ENCODE results near the gene S100A5. TPM values are rescaled to one million over a fixed set of nuclear protein-coding genes. Genes with fewer than 3 reads are reported as not detected.

Gene S100A5, protein sequence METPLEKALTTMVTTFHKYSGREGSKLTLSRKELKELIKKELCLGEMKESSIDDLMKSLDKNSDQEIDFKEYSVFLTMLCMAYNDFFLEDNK
- not detected in 2 replicates for total RNA-seq

DNA sequence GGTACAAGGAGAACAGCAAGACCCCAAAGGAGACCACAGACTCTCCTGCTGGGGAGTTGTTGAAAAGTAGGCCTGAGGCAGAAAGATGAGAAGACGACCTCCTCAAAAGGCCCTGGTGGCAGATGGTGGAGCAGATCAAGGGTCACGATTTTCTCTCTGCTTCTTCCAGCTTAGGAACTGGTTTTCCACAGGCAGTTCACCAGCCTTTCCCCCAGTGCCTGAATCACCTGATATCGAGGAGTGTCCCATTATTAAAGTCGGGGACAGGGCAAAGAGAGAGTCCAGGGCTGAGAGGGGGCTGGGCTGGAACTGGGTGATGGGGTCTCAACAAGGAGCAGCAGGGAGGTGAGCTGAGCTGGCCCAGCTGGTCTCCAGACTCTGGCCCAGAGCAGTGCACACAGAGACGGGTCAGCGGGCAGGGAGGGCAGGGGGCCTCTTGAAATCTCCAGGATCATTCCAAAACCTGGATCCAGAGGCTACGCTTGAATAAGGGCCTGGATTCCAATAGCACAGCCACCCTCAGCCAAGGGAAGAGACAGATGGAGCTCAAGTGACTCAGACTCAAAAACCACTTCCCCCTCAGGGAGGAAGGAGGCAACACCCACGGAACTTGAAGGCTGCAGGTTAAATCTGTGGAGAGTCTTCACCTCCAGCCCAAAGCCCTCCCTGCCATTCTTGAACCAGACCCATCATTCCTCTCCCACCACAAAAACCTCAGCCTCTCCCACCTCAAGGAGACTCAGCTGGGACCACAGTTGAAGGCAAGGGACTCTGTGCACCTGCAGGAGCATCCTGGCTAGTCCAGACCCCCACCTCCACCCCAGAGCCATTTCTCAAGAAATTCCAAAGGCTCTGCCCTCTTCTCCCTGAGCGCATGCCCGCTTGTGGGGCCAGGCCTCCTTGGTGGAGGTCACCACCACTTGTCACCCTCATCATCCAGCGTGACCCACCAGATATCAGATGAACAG is at the start of gene S100A5:
S100A5 (minus strand) TSS at position 541 of the 968 bp plus-strand sequence. CDS start 743 bp downstream, outside the sequence.

DNA sequence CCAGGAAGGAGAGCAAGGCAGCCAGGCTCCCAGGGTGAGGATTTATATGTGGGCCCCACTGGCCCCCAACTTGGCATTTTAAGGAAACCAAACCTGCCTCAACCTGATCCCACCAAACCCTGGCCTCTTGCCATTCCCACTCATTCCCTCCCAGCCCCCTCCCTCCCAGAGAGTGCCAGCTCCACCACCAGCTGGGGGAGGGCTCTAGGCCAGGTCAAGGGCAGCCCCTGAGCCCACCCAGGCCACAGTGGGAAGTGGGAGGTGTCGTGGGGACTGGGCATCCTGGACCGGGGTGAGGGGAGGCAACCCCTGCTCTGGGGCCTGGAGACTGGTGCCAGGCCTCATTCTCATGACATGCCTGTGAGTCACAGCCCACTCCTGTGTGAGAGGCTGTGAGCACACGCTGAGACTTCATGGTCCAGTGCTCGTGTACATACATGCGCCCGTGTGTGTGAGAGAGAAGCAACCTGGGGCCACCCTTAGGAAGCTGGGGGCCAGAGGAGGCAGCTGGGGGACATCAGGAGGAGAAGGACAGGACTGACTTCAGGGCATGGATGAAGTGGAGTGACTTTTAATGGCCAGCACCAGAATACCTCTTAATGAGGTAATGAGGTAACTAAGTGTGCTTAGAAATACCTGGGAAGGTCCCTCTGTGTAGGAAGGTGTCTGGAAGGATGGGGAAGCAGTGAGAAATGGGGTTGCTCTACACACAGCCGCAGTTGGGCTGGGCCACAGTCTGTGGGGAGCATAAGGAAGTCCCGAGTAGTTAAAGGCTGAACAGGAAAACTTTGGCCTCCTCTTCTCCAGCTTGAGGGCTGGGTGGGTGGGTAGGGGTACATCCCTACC is 25.0 kb upstream of the S100A5 start, which contains the start of gene S100A2:
S100A2 (minus strand) TSS at position 316 of the 846 bp plus-strand sequence. CDS start 1,967 bp downstream, outside the sequence.

DNA sequence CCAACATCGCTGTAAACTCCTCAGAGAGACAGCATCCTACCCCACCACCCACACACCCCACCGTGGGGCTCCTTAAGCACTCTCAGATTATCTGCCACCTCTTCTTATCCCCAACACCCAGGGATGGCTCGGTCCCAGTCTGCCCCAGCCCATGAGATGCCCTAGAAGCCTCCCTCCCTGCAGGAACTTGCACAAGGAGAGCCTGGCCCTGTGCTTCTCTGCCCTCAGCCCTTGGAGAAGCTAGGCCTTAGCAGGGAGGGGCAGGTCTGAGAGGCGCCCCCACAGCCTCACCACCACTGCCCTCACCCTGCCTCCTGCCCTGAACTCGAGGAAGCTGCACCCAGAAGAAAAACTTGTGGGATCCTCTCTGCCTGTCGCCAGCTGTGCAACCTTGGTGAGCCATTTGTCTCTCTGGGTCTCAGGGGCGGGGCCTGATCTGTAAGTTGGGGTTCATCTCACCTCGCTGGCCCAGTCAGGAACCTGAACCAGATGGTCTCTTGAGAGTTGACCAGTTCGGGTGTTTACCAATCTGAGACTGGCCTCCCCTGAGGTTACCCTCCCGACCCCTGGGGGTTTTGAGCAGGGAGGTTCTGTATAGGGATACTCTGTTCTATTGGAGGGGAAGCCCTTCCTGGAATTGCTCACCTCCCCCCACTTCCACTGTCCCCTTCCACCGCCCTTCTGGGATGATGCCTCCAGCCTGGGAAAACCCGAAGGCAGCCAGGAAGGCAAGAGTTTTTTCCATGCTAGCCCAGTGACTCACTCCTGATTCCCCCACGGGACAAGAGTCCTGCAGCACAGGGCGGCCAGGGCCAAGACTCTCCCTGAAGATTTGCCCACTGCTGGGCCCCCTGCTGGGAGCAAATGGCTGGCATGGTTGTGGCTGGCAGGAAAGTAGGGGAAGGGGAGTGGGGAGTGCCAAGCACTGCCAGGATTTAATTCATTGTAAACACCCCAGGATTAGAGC is 8.3 kb upstream of the S100A5 start, which contains the start of gene S100A3:
S100A3 (minus strand) TSS at position 537 of the 967 bp plus-strand sequence. CDS start 773 bp downstream, outside the sequence.

DNA sequence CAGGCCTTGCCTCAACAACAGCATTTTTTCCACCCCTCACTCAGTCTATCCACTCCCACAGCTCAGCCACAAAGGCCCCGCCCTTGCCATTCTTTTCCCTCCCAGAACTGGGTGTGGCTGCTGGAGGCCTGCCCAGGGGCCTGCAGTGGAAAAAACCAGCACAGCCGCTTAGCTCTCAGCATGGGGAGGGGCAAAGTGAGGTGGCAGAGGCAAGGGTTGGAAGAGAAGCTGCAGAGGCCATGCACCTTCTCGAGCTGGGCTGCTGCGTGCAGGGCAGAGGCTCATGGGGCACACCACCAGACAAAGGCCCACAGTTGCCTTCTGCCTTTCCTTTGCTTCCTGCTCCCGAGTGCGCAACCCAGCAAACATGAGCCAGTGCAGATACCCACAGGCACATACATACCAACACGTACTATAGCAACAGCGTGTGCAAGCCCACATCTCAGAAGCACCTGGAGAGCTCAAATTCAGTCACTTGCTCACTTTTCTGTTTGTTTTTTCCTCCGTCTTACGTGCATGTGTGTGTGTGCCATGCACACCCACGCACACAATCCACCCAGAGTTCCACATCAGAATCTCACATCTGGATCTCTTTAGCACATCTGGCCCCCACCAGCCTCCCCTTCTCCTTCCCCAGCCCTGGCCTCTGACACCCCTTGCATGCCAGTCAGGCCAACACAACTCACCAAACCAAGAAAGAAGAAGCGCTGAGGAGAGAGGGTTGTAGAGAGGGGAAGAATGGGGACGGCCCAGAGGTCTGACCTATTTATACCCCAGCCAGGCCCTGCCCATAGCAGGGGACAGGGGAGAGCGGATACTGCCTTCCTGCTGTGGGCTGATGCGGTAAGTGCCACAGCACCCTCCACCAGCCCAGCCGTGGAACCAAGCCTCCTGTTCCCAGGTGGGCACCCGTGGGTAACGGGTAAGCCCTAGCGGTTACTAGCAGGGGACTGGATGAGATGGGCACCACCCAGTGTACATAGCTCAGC is 4.6 kb upstream of the S100A5 start, which contains the start of gene S100A4:
S100A4 (minus strand) TSS at position 740 of the 989 bp plus-strand sequence. CDS start 1,012 bp downstream, outside the sequence.

DNA sequence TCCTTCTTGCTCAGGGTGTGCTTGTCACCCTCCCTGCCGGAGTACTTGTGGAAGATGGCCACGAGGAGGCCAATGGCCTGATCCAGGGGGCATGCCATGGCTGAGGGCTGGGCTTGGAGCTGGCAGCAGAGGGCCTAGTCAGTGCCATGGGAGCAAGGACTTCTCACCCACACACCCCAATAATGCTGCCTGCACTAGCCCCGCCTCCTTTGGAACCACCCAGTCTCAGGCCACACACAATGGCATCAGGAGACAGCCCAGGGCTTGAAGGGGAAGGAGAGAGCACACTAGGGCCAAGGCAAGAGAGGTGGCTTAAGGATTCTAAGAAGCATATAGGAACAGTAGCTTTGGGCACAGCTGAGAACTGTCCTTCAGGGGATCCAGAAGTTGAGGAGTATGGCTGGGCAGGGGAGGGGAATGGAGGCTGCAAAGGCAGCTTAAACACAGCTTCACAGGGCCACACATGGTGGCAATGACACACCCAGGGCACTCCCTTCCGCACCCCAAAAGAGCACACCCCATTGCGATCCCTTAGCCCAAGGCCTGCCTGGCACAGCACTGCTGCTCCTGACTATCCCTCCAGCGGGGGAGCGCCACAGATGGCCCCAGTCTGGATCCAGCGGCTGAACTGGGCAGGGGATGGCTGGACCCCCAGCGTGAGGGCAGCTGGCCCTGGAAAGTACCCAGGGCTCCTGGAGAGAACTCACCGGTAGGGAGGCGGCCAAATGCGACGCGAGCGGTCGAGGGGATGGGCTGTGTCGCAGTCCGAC is 5.3 kb downstream of the S100A5 start, which contains the start of gene S100A6:
S100A6 (minus strand) TSS at position 750 of the 770 bp plus-strand sequence; CDS start at position 98, 652 bp downstream.

Other genes with a start within 250 kb of the S100A5 start
- not detected in 2 replicates for gene PGLYRP3, start 228.0 kb downstream of the S100A5 start, total RNA-seq
- gene PGLYRP4, start 192.1 kb downstream of the S100A5 start, total RNA-seq, result not detected in 2 replicates
- 0.49 TPM in 1 of 2 replicates, not detected in the other for gene S100A9, start 183.1 kb downstream of the S100A5 start, total RNA-seq
- not detected in 2 replicates for gene S100A12, start 165.3 kb downstream of the S100A5 start, total RNA-seq
- not detected in 2 replicates for gene S100A8, start 149.9 kb downstream of the S100A5 start, total RNA-seq
- gene S100A7A, start 124.4 kb downstream of the S100A5 start, total RNA-seq, result not detected in 2 replicates
- not detected in 2 replicates for gene S100A7, start 80.3 kb downstream of the S100A5 start, total RNA-seq
- 1,038 and 1,069 TPM in 2 replicates for gene S100A6, start 4.9 kb downstream of the S100A5 start, total RNA-seq
- 874 and 1,480 TPM in 2 replicates for gene S100A4, start 4.9 kb upstream of the S100A5 start, total RNA-seq
- gene S100A3, start 8.3 kb upstream of the S100A5 start, total RNA-seq, result 6.3 and 6.6 TPM in 2 replicates
- gene S100A2, start 24.9 kb upstream of the S100A5 start, total RNA-seq, result 3.4 and 6.8 TPM in 2 replicates
- gene S100A16, start 72.2 kb upstream of the S100A5 start, total RNA-seq, result 157 and 225 TPM in 2 replicates
- gene S100A14, start 75.4 kb upstream of the S100A5 start, total RNA-seq, result 0.36 and 0.65 TPM in 2 replicates
- 71.1 and 103 TPM in 2 replicates for gene S100A13, start 86.6 kb upstream of the S100A5 start, total RNA-seq
- gene S100A1, start 87.5 kb upstream of the S100A5 start, total RNA-seq, result not detected in 2 replicates
- 44.3 and 53.1 TPM in 2 replicates for gene CHTOP, start 93.1 kb upstream of the S100A5 start, total RNA-seq
- gene SNAPIN, start 117.8 kb upstream of the S100A5 start, total RNA-seq, result 45.8 and 56.8 TPM in 2 replicates
- 116 and 124 TPM in 2 replicates for gene ILF2, start 130.1 kb upstream of the S100A5 start, total RNA-seq
- gene NPR1, start 137.8 kb upstream of the S100A5 start, total RNA-seq, result under 0.01 TPM in 1 of 2 replicates, not detected in the other
- gene INTS3, start 187.1 kb upstream of the S100A5 start, total RNA-seq, result 44.7 and 53.4 TPM in 2 replicates
- gene SLC27A3, start 234.5 kb upstream of the S100A5 start, total RNA-seq, result 9.5 and 14.3 TPM in 2 replicates

All from hair follicle dermal papilla cell (primary cell).